ENCODE data around the gene SELENBP1.
"Not testable (repeated sequence)": the region's sequence is repeated elsewhere in the genome, so short reads cannot be mapped to it uniquely, and the experiment has no call there.

- not testable (repeated sequence) for TF ChIP-seq CTCF, POLR2A (IDR thresholded peaks at IDR 0.05)
These were observed 17.9 kb upstream of the SELENBP1 start for GRCh38 chr1:151390221-151391078.
